HepG2 (cell line): ENCODE measurements around the gene EMID1. TPM values are rescaled to one million over a fixed set of nuclear protein-coding genes. Genes with fewer than 3 reads are reported as not detected.
A peak's percentile ranks its signal among the peaks of the same experiment; 100 is the strongest.

Experiments
- ATF6 ChIP-seq: sonication (generic); formaldehyde crosslinking; conservative IDR thresholded peaks from 2 replicates; pipeline ENCODE4 v1.4.0; 2020; ENCODE audit warnings: missing genetic modification reagents
- HMGXB3 ChIP-seq: sonication (generic); formaldehyde crosslinking; IDR thresholded peaks from 2 replicates; pipeline ENCODE4 v1.4.0; 2020; ENCODE audit warnings: missing genetic modification reagents, borderline replicate concordance
- HOMEZ ChIP-seq: IDR thresholded peaks from 2 replicates; pipeline ENCODE4 v1.6.1; 2016; ENCODE audit warnings: low read depth
- KDM2A ChIP-seq: sonication (generic); formaldehyde crosslinking; IDR thresholded peaks from 2 replicates; pipeline ENCODE4 v1.4.0; 2020; ENCODE audit warnings: low read depth, missing genetic modification reagents, borderline replicate concordance
- MED13 ChIP-seq: sonication (generic); formaldehyde crosslinking; IDR thresholded peaks from 2 replicates; pipeline ENCODE4 v1.5.0; 2020; ENCODE audit warnings: missing genetic modification reagents
- MYC ChIP-seq: sonication (generic); formaldehyde crosslinking; IDR thresholded peaks from 2 replicates; pipeline ENCODE4 v1.9.0; 2021; ENCODE audit warnings: missing genetic modification reagents, borderline replicate concordance
- NCOA2 ChIP-seq: sonication (generic); formaldehyde crosslinking; IDR thresholded peaks from 2 replicates; pipeline ENCODE4 v1.8.0; 2022; ENCODE audit warnings: inconsistent platforms
- PITX1 ChIP-seq: sonication (generic); formaldehyde crosslinking; IDR thresholded peaks from 2 replicates; pipeline ENCODE4 v1.5.1; 2020; ENCODE audit warnings: mild to moderate bottlenecking, missing genetic modification reagents
- THYN1 ChIP-seq: sonication (generic); formaldehyde crosslinking; IDR thresholded peaks from 2 replicates; pipeline ENCODE4 v1.8.1; 2023; ENCODE audit warnings: low read depth, mild to moderate bottlenecking, moderate library complexity, missing genetic modification reagents, borderline replicate concordance
- ZFP36L1 ChIP-seq: sonication (generic); formaldehyde crosslinking; IDR thresholded peaks from 2 replicates; pipeline ENCODE4 v1.8.0; 2022; ENCODE audit warnings: mild to moderate bottlenecking, missing genetic modification reagents, moderate library complexity
- ZNF512 ChIP-seq: sonication (generic); formaldehyde crosslinking; IDR thresholded peaks from 2 replicates; pipeline ENCODE4 v1.4.0; 2020; ENCODE audit warnings: mild to moderate bottlenecking, missing genetic modification reagents
- ZNF567 ChIP-seq: sonication (generic); formaldehyde crosslinking; IDR thresholded peaks from 2 replicates; pipeline ENCODE4 v1.8.1; 2023; ENCODE audit warnings: mild to moderate bottlenecking, missing genetic modification reagents, borderline replicate concordance
- ZNF574 ChIP-seq: sonication (generic); formaldehyde crosslinking; IDR thresholded peaks from 2 replicates; pipeline ENCODE4 v1.4.0; 2020; ENCODE audit warnings: missing genetic modification reagents
- ZSCAN9 ChIP-seq: IDR thresholded peaks from 2 replicates; pipeline ENCODE4 v1.6.1; 2016; ENCODE audit warnings: borderline replicate concordance
- polyA plus RNA-seq, 8 experiments: library from polyadenylated mRNA; depleted of rRNA in 3 of 8; stranded (reverse) in 7 of 8; unstranded in 1 of 8; fragments of >200 nt; fragmentation: Illumina TruSeq in 4 of 8; extraction: Trizol in 4 of 8; gene quantifications; 2 replicates each; pipeline versions ENCODE4 v1.2.1 to v1.2.3, GENCODE V29; 2011 to 2016; ENCODE audit warnings: low read depth in 4 of 8, missing spikeins in 1 of 8, mixed read lengths in 1 of 8; ENCODE audit not compliant: insufficient read depth in 1 of 8
- total RNA-seq, 5 experiments: library from RNA; depleted of rRNA; stranded (reverse); fragments of >200 nt; fragmentation: Illumina TruSeq; extraction: Trizol; gene quantifications; 2 replicates each; pipeline ENCODE4 v1.2.3, GENCODE V29; 2016; ENCODE audit warnings: low read depth in 1 of 5

The EMID1 gene
- total and polyA plus RNA-seq, 2 of the 13 experiments (the other 11 are each of a cell fraction or from before 2014, with no cell fraction given) = 0.45 to 0.82 TPM

- TF ChIP-seq HMGXB3 (CRISPR knock-in tag) = no peak
- TF ChIP-seq ZNF574 = peak; percentile 50; the same call in 1 of the 2 replicates
- TF ChIP-seq MED13 (CRISPR knock-in tag) = no peak
- TF ChIP-seq MYC = peak; percentile 41; the same call in 1 of the 2 replicates
- TF ChIP-seq THYN1 (CRISPR knock-in tag) = no peak
- TF ChIP-seq ZFP36L1 = no peak
- TF ChIP-seq NCOA2 (CRISPR knock-in tag) = peak; percentile 21; the same call in 1 of the 2 replicates
- TF ChIP-seq HOMEZ (CRISPR knock-in tag) = 0 out of 2 replicates have a peak, but pooled peaks have one; percentile 44
- TF ChIP-seq PITX1 = no peak
- no peak for TF ChIP-seq ATF6
- no peak for TF ChIP-seq ZNF512 (CRISPR knock-in tag)
- peak; percentile 61 for TF ChIP-seq KDM2A
- TF ChIP-seq ZSCAN9 = no peak
- TF ChIP-seq ZNF567 (CRISPR knock-in tag) = no peak
Measured at GRCh38 chr22:29231971-29232959, 26.6 kb downstream of the EMID1 start (continued).
